SK-N-SH (cell line): ENCODE measurements around the gene SPATA20. TPM values are rescaled to one million over a fixed set of nuclear protein-coding genes. Genes with fewer than 3 reads are reported as not detected.

ENCODE experiments used
- CTCF ChIA-PET: fragments of 300-600, 350-600 bp; formaldehyde crosslinking; extraction: SDS; loops from one replicate; lab custom pipeline; 2021; lab: Yijun Ruan, JAX
- POLR2A ChIA-PET: fragments of 350-600 bp; sonication (Branson Sonifier 250); formaldehyde crosslinking; extraction: SDS; loops from one replicate; lab custom pipeline; 2020; ENCODE audit warnings: antibody characterized with exemption, inconsistent platforms; lab: Yijun Ruan, JAX
- DNase-seq: peaks from one replicate; pipeline ENCODE4 v3.0.0; 2012
- H2AFZ ChIP-seq: fragments of 200-600 bp; sonication (generic); 2 replicates; pipeline ENCODE4 v1.8.1; 2016; ENCODE audit warnings: antibody characterized with exemption, mild to moderate bottlenecking, low read depth
- H3F3A ChIP-seq: fragments of 200-600 bp; sonication (generic); replicated peaks from 2 replicates; pipeline ENCODE3; 2016; ENCODE audit warnings: antibody characterized with exemption, mild to moderate bottlenecking; ENCODE audit not compliant: insufficient read depth
- H3K27ac ChIP-seq, 2 experiments: fragments of 200-500 bp in 1 of 2; fragments of 200-600 bp in 1 of 2; sonication (Bioruptor generic) in 1 of 2; sonication (generic), shearing (Covaris generic) in 1 of 2; 2 replicates each; pipeline versions ENCODE4 v1.5.1 to v1.6.1; 2014 to 2016; ENCODE audit warnings: low read depth in 2 of 2, inconsistent platforms in 1 of 2, low read length in 1 of 2, mild to moderate bottlenecking in 1 of 2, mixed read lengths in 1 of 2
- H3K27me3 ChIP-seq: fragments of 200-600 bp; sonication (generic), shearing (Covaris generic); 2 replicates; pipeline ENCODE4 v1.6.1; 2016; ENCODE audit warnings: mixed run types; ENCODE audit not compliant: insufficient read depth
- H3K36me3 ChIP-seq, 2 experiments: fragments of 200-500 bp in 1 of 2; fragments of 200-600 bp in 1 of 2; sonication (Bioruptor generic) in 1 of 2; sonication (generic) in 1 of 2; replicated peaks in 1 of 2; 2 replicates each; pipeline versions ENCODE3 to v1.5.1; 2014 to 2016; ENCODE audit warnings: low read length in 1 of 2, mild to moderate bottlenecking in 1 of 2; ENCODE audit not compliant: insufficient read depth in 2 of 2, control insufficient read depth in 1 of 2
- H3K4me1 ChIP-seq, 2 experiments: fragments of 200-500 bp in 1 of 2; fragments of 200-600 bp in 1 of 2; sonication (Bioruptor generic) in 1 of 2; sonication (generic), shearing (Covaris generic) in 1 of 2; 2 replicates each; pipeline versions ENCODE4 v1.5.1 to v1.6.1; 2014 to 2016; ENCODE audit warnings: low read depth in 1 of 2, low read length in 1 of 2, mixed run types in 1 of 2; ENCODE audit not compliant: insufficient read depth in 2 of 2, control insufficient read depth in 1 of 2
- H3K4me2 ChIP-seq: fragments of 200-600 bp; sonication (generic), shearing (Covaris generic); 2 replicates; pipeline ENCODE4 v1.6.1; 2017; ENCODE audit warnings: mixed run types
- H3K4me3 ChIP-seq, 2 experiments: fragments of 200-500 bp in 1 of 2; fragments of 200-600 bp in 1 of 2; sonication (Bioruptor generic) in 1 of 2; sonication (generic), shearing (Covaris generic) in 1 of 2; 2 replicates each; pipeline versions ENCODE4 v1.5.1 to v1.8.1; 2014 to 2016; ENCODE audit warnings: low read depth in 2 of 2, inconsistent platforms in 1 of 2, low read length in 1 of 2, mild to moderate bottlenecking in 1 of 2, mixed read lengths in 1 of 2, moderate library complexity in 1 of 2
- H3K79me2 ChIP-seq: fragments of 200-600 bp; sonication (generic); 2 replicates; pipeline ENCODE4 v1.8.1; 2017; ENCODE audit warnings: mild to moderate bottlenecking; ENCODE audit not compliant: insufficient read depth
- H3K9ac ChIP-seq: fragments of 200-600 bp; sonication (generic); 2 replicates; pipeline ENCODE4 v1.6.1; 2017; ENCODE audit warnings: mixed run types
- H3K9me2 ChIP-seq: fragments of 200-600 bp; sonication (generic); 2 replicates; pipeline ENCODE4 v1.6.1; 2017; ENCODE audit warnings: mixed run types
- H3K9me3 ChIP-seq: fragments of 200-600 bp; sonication (generic); 2 replicates; pipeline ENCODE4 v1.6.1; 2017; ENCODE audit warnings: mixed run types, mild to moderate bottlenecking, moderate library complexity
- H4K20me1 ChIP-seq: fragments of 200-600 bp; sonication (generic); 2 replicates; pipeline ENCODE4 v1.6.1; 2017; ENCODE audit warnings: mild to moderate bottlenecking, mixed run types; ENCODE audit not compliant: insufficient read depth
- EZH2phosphoT487 ChIP-seq: fragments of 200-600 bp; sonication (generic); IDR thresholded peaks from 2 replicates; pipeline ENCODE4 v1.6.1; 2017; ENCODE audit warnings: low read depth, mixed run types, mild to moderate bottlenecking, antibody characterized with exemption, moderate library complexity, borderline replicate concordance
- GATA2 ChIP-seq: sonication (generic); formaldehyde crosslinking; IDR thresholded peaks from 2 replicates; pipeline ENCODE4 v1.5.0; 2020; ENCODE audit warnings: mild to moderate bottlenecking, missing genetic modification reagents
- MEF2A ChIP-seq: IDR thresholded peaks from 2 replicates; pipeline ENCODE4 v1.4.0; 2012; ENCODE audit warnings: low read depth, borderline replicate concordance
- PBX3 ChIP-seq: IDR thresholded peaks from 2 replicates; pipeline ENCODE4; 2012
- REST ChIP-seq: IDR thresholded peaks from 2 replicates; pipeline ENCODE4 v1.6.1; 2012; ENCODE audit warnings: mild to moderate bottlenecking, low read depth, low read length, moderate library complexity
- RXRA ChIP-seq: IDR thresholded peaks from 2 replicates; pipeline ENCODE4 v1.4.0; 2012; ENCODE audit warnings: low read depth, mild to moderate bottlenecking, borderline replicate concordance
- SMC3 ChIP-seq: IDR thresholded peaks from 2 replicates; pipeline ENCODE4 v1.6.1; 2012; ENCODE audit warnings: low read depth, low read length, improper control_type of control experiment
- ZBTB33 ChIP-seq: IDR thresholded peaks from 2 replicates; pipeline ENCODE4 v1.4.0; 2012; ENCODE audit warnings: low read depth, borderline replicate concordance
- WGBS: methylation state at CpG from one replicate; pipeline ENCODE4 v1.1.6; 2017; ENCODE audit warnings: low lambda C conversion rate; 5-methylcytosine and 5-hydroxymethylcytosine counted together
- polyA plus RNA-seq, 3 experiments: library from polyadenylated mRNA; depleted of rRNA; stranded (reverse); fragments of >200 nt; gene quantifications; 2 replicates each; pipeline ENCODE4 v1.2.3, GENCODE V29; 2012

The SPATA20 gene
- polyA plus RNA-seq, 1 of the 3 experiments (the other 2 are of a cell fraction): 92.0 TPM

- Histone ChIP-seq H4K20me1 (no peaks in the 10 kb centered on the region), H3K27ac (no peak overlapping the region; a peak in 1 of 4 replicates), H3K9me3 (no peaks in the 10 kb centered on the region), H3F3A (peaks cover 4% of the 10 kb centered on the region), H3K27me3 (no peaks in the 10 kb centered on the region; the same call in 1 of the 2 replicates), H3K9ac (no peak overlapping the region), H3K4me2 (no peak overlapping the region), H3K4me1 (peaks cover 6 to 49% of the 10 kb centered on the region in 2 experiments; a peak in 3 of 4 replicates), H3K36me3 (no peaks in the 10 kb centered on the region), H3K79me2 (no peaks in the 10 kb centered on the region), H3K9me2 (no peaks in the 10 kb centered on the region), H3K4me3 (no peak overlapping the region), H2AFZ (no peak overlapping the region)
- ChIA-PET POLR2A (interaction anchor here (2.0 kb wide), 1 partner anchor 15 kb away, joined by 7 read pairs; no protein-coding TSS in a partner anchor), CTCF (interaction anchor here (0.7 to 4.7 kb wide), 12 partner anchors 9 to 110 kb away, joined by 3 to 27 read pairs (median 3); no protein-coding TSS in a partner anchor)
- TF ChIP-seq GATA2 (CRISPR knock-in tag): no peak
- TF ChIP-seq MEF2A: no peak
- no peak for TF ChIP-seq REST
- no peak for TF ChIP-seq SMC3
- no peak for TF ChIP-seq EZH2phosphoT487
- no peak for TF ChIP-seq PBX3
- no peak for TF ChIP-seq ZBTB33
- WGBS: 92% methylated on average over 8 of the region's 8 CpGs
- DNase-seq: no peak
Observed at GRCh38 chr17:50570032-50570431, 23.1 kb downstream of the SPATA20 start.

DNA sequence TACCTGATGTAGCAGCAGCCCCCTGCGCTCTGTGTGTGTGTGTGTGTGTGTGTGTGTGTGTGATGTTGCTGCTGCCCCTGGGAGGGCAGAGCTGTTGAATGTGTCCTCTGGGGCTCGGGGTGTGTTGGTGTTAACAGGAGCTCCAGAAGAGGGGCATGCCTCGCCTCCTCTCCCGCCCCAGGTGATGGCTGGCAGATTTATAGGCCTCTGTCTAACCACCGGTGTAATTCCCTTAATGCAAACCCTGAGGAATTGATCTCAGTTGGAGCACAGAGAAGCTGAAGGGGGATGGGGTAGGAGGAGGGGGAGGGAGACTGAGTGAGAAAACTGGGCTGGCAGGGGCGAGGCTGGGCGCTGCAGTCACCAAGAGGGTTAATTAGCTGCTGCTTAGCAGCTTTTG is 23.6 kb downstream of the SPATA20 start:
- Histone ChIP-seq H3F3A (peaks cover 4% of the 10 kb centered on the region), H3K4me3 (no peak overlapping the region), H4K20me1 (no peaks in the 10 kb centered on the region), H3K9ac (no peak overlapping the region), H2AFZ (no peak overlapping the region), H3K9me2 (no peaks in the 10 kb centered on the region), H3K4me2 (no peak overlapping the region), H3K27me3 (no peaks in the 10 kb centered on the region; the same call in 1 of the 2 replicates), H3K27ac (no peak overlapping the region), H3K36me3 (no peaks in the 10 kb centered on the region), H3K79me2 (no peaks in the 10 kb centered on the region), H3K4me1 (peaks cover under 1 to 44% of the 10 kb centered on the region in 2 experiments; a peak in 3 of 4 replicates), H3K9me3 (no peaks in the 10 kb centered on the region)
- ChIA-PET POLR2A (interaction anchor here (2.0 kb wide), 1 partner anchor 15 kb away, joined by 7 read pairs; no protein-coding TSS in a partner anchor), CTCF (interaction anchor here (0.7 to 4.7 kb wide), 12 partner anchors 9 to 110 kb away, joined by 3 to 27 read pairs (median 3); no protein-coding TSS in a partner anchor)
- DNase-seq: no peak
- no peak for TF ChIP-seq RXRA
- WGBS: 82% methylated on average over 6 of the region's 7 CpGs
